A673 (cell line): ENCODE results near the gene SLC2A6. TPM values are rescaled to one million over a fixed set of nuclear protein-coding genes. Genes with fewer than 3 reads are reported as not detected.

Experiments
- Bru-seq: library from RNA; stranded (reverse); fragments of 400-500 nt; gene quantifications from one replicate; lab custom pipeline; 2021; lab: Mats Ljungman, UMichigan
- BruChase-seq, 2 experiments: library from RNA; stranded (reverse); fragments of 400-500 nt; gene quantifications; one replicate each; lab custom pipeline; 2021; lab: Mats Ljungman, UMichigan
- BruUV-seq: library from RNA; stranded (reverse); fragments of 400-500 nt; replicated peaks from 2 replicates; lab custom pipeline; 2021; lab: Mats Ljungman, UMichigan
- CTCF ChIA-PET: fragments of 300-600 bp; sonication (Branson Sonifier 250); formaldehyde crosslinking; loops from one replicate; lab custom pipeline; 2022; ENCODE audit warnings: antibody characterized with exemption; lab: Charles Lee
- POLR2A ChIA-PET: fragments of 300-600 bp; sonication (Branson Sonifier 250); formaldehyde crosslinking; loops from one replicate; lab custom pipeline; 2022; ENCODE audit warnings: antibody characterized with exemption; ENCODE audit not compliant: low non-redundant PET; lab: Charles Lee
- DNase-seq: peaks from one replicate; pipeline ENCODE4 v3.0.0-alpha.2; 2015; ENCODE audit warnings: low spot score
- H3K27ac ChIP-seq: fragments of 200-600 bp; sonication (generic); 2 replicates; pipeline ENCODE4 v1.5.1; 2016; ENCODE audit warnings: mixed run types, low read depth, mild to moderate bottlenecking, mixed read lengths, antibody characterized with exemption, low read length; ENCODE audit not compliant: poor library complexity, severe bottlenecking
- H3K27me3 ChIP-seq: fragments of 200-600 bp; sonication (generic); replicated peaks from 2 replicates; pipeline ENCODE4 v1.6.1; 2017; ENCODE audit warnings: mixed run types, low read depth, mild to moderate bottlenecking, mixed read lengths, antibody characterized with exemption, low read length; ENCODE audit not compliant: insufficient read depth, poor library complexity
- H3K36me3 ChIP-seq: fragments of 200-600 bp; sonication (generic); 2 replicates; pipeline ENCODE4 v1.6.1; 2016; ENCODE audit warnings: mixed run types, mild to moderate bottlenecking, mixed read lengths, antibody characterized with exemption, low read length; ENCODE audit not compliant: insufficient read depth, poor library complexity, severe bottlenecking
- H3K4me1 ChIP-seq: fragments of 200-600 bp; sonication (generic); 2 replicates; pipeline ENCODE4 v1.6.1; 2017; ENCODE audit warnings: mixed run types, mild to moderate bottlenecking, mixed read lengths, antibody characterized with exemption, low read length; ENCODE audit not compliant: insufficient read depth, poor library complexity, severe bottlenecking
- H3K4me3 ChIP-seq: fragments of 200-600 bp; sonication (generic); 2 replicates; pipeline ENCODE4 v1.5.1; 2016; ENCODE audit warnings: low read depth, mixed run types, mild to moderate bottlenecking, mixed read lengths, low read length; ENCODE audit not compliant: poor library complexity, severe bottlenecking
- H3K9me3 ChIP-seq: fragments of 200-600 bp; sonication (generic); 2 replicates; pipeline ENCODE4 v1.6.1; 2016; ENCODE audit warnings: mixed run types, low read depth, mild to moderate bottlenecking, mixed read lengths, antibody characterized with exemption, low read length; ENCODE audit not compliant: poor library complexity, severe bottlenecking
- EZH2 ChIP-seq: fragments of 200-600 bp; sonication (generic); IDR thresholded peaks from 2 replicates; pipeline ENCODE4 v1.6.1; 2017; ENCODE audit warnings: borderline replicate concordance, low read depth, mild to moderate bottlenecking, mixed read lengths, antibody characterized with exemption, low read length; ENCODE audit not compliant: poor library complexity, severe bottlenecking
- intact Hi-C: fragments of 100-400 bp; cut with micrococcal nuclease; formaldehyde crosslinking; loops from one replicate; pipeline ENCODE4 v1.10.0; 2022; ENCODE audit not compliant: unreplicated experiment
- long read RNA-seq: library from polyadenylated mRNA; stranded (forward); transcript quantifications from one replicate; pipeline ENCODE4 v2.0.0, GENCODE V29; 2022
- total RNA-seq: library from RNA; stranded (reverse); gene quantifications from 2 replicates; pipeline ENCODE4 v1.2.3, GENCODE V29; 2021
- TF ChIP-seq, protein P1 (sequence below): fragments of 300-800, 200-600 bp; sonication (generic); conservative IDR thresholded peaks from 2 replicates; pipeline ENCODE4 v1.5.1; 2017; ENCODE audit warnings: low read depth, mild to moderate bottlenecking, antibody characterized with exemption, low read length, moderate library complexity, mixed read lengths

The SLC2A6 gene, protein sequence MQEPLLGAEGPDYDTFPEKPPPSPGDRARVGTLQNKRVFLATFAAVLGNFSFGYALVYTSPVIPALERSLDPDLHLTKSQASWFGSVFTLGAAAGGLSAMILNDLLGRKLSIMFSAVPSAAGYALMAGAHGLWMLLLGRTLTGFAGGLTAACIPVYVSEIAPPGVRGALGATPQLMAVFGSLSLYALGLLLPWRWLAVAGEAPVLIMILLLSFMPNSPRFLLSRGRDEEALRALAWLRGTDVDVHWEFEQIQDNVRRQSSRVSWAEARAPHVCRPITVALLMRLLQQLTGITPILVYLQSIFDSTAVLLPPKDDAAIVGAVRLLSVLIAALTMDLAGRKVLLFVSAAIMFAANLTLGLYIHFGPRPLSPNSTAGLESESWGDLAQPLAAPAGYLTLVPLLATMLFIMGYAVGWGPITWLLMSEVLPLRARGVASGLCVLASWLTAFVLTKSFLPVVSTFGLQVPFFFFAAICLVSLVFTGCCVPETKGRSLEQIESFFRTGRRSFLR
- total RNA-seq, result 1.8 and 2.7 TPM in 2 replicates
- percentile 29 among the genes with signal in this experiment for Bru-seq, nascent RNA
- percentile 26 among the genes with signal in this experiment for BruChase-seq, experiment 1, labeled RNA remaining after a 2-hour chase
- percentile 22 among the genes with signal in this experiment for BruChase-seq, experiment 2, labeled RNA remaining after a 6-hour chase
- long read RNA-seq, partial matches to known transcripts, result 1 of 18 reads
- long read RNA-seq, other reads (novel, unspliced or antisense), result 11 of 18 reads

DNA sequence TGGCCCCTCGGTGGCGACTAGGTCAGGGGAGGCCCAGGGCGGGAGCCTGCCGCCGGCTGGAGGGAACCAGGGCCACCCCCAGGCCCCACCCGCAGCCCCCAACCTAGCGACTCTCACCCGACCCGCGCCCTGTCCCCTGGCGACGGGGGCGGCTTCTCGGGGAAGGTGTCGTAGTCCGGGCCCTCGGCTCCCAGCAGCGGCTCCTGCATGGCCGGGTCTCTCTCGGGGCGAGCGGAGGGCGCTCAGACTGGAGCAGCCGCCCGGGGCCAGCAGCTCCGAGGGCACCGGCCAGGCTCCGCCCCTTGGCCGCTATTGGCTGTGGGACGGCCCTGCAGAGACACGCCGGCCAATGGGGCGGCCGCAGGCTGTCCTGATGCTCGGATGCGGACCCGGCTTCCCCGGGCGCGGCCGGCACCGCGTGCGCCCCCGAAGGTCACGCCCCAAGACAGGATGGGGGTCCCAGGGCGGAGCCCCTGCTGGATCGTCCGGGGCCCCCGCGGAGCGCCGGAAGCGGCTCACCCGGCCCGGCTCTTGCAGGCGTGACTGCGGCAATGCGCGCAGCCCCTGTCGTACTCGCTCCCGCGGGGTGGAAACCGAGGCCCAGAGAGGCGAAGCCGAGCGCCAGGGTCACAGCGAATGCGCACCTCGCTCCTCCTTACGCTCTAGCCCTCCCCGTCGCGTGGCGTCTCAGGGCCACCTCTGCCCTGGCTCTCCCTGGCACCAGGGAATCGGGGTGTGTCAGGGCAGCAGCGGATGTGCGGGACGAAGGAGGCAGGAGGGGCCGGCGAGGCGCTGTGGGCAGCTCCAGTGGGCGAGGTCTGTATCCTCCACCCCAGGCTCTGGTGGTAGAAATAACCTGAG, at the start of gene SLC2A6:
Gene SLC2A6, minus strand, starts transcription at position 249 of the 861 bp plus-strand sequence. Its CDS starts 40 bp downstream, at position 209.
- no peak within 1 kb of the TSS for H3K27ac ChIP-seq

DNA sequence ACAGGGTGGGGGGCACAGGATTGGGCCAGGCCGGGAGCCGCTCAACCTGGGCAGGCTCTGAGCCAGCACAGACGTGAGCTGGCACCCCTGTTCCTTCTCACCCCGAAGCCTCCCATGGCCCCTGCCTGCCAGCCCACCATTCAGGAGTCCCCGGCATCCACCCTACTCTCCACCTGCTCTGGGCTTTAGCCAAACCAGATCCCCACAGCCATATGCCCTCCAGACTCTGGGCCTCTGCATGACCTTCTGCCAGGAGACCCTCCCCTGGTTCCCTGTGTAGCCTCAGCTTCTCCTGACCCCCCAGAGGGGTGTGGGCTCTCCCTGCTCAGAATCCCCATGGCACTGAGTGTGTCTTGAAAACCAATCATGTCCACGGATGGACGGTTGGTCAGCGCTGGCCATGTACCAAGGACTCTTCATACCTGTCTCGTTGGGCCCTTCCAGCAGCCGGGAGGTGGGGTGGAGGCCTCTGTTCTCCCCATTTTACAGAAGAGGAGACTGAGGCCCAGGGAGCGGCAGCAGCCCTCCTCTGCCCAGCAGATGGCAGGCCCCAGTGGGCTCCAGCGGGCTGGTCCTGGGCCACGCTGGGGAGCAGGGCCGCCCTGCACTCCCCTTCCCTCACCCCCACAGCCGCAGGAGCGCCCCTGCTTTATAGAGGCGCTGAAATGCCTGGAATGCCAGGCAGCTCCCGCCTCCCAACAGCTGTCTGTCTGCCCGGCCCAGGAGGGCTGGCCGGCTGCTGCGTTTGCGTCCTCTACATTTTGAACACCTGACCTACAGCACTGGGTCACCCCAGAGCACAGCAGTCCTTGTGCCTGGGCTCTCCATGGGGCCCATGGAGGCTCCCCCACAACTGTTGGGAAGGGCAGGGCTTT, 49.3 kb upstream of the SLC2A6 start:
- TF ChIP-seq, protein P1, sequence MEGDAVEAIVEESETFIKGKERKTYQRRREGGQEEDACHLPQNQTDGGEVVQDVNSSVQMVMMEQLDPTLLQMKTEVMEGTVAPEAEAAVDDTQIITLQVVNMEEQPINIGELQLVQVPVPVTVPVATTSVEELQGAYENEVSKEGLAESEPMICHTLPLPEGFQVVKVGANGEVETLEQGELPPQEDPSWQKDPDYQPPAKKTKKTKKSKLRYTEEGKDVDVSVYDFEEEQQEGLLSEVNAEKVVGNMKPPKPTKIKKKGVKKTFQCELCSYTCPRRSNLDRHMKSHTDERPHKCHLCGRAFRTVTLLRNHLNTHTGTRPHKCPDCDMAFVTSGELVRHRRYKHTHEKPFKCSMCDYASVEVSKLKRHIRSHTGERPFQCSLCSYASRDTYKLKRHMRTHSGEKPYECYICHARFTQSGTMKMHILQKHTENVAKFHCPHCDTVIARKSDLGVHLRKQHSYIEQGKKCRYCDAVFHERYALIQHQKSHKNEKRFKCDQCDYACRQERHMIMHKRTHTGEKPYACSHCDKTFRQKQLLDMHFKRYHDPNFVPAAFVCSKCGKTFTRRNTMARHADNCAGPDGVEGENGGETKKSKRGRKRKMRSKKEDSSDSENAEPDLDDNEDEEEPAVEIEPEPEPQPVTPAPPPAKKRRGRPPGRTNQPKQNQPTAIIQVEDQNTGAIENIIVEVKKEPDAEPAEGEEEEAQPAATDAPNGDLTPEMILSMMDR, result no peak
- no peak for TF ChIP-seq EZH2
- no peaks in the 10 kb centered on the region for H3K9me3 ChIP-seq
- H3K27me3 ChIP-seq, result no peaks in the 10 kb centered on the region
- H3K27ac ChIP-seq, result no peak overlapping the region
- POLR2A ChIA-PET, result interaction anchor here (0.7 kb wide), 1 partner anchor 222 kb away, joined by 5 read pairs; no protein-coding TSS in a partner anchor
- DNase-seq, result no peak
- no peaks in the 10 kb centered on the region for H3K36me3 ChIP-seq
- H3K4me1 ChIP-seq, result peaks cover 19% of the 10 kb centered on the region
- CTCF ChIA-PET, result no interaction called here
- no peak overlapping the region for H3K4me3 ChIP-seq
- intact Hi-C loops, result no loop called here
- no TSS peak for BruUV-seq

More for the DNA sequence above, at the start of gene SLC2A6:
- Histone ChIP-seq H3K27me3 (no peaks in the 10 kb centered on the region), H3K4me3 (peak within 1 kb of the TSS; percentile 46), H3K36me3 (no peaks in the 10 kb centered on the region), H3K4me1 (peaks cover 11% of the 10 kb centered on the region), H3K9me3 (no peaks in the 10 kb centered on the region)
- TF ChIP-seq, protein P1, result no peak
- TF ChIP-seq EZH2, result no peak
- BruUV-seq, result no TSS peak
- intact Hi-C loops, result no loop called here
- ChIA-PET POLR2A (no interaction called here), CTCF (no interaction called here)
- DNase-seq, result peak; percentile 83
